Vagina (tissue), 2 donors: ENCODE measurements around the gene IMMP2L.
"Not testable (repeated sequence)": the region's sequence is repeated elsewhere in the genome, so short reads cannot be mapped to it uniquely, and the experiment has no call there.

Source experiments
- POLR2A ChIP-seq, 2 donors: fragments of 450-650 bp; IDR thresholded peaks; one replicate each; pipeline ENCODE4 v1.6.1; 2017; ENCODE audit warnings: antibody characterized with exemption in 2 of 2, mild to moderate bottlenecking in 2 of 2, moderate library complexity in 2 of 2
- TF ChIP-seq, protein P1 (sequence below), 3 experiments: fragments of 450-650 bp in 2 of 3; fragments of 200-600 bp in 1 of 3; sonication (generic) in 1 of 3; IDR thresholded peaks; one replicate each; pipeline ENCODE4 v1.5.1; 2017 to 2019; ENCODE audit warnings: antibody characterized with exemption in 3 of 3, mild to moderate bottlenecking in 2 of 3, moderate library complexity in 2 of 3

DNA sequence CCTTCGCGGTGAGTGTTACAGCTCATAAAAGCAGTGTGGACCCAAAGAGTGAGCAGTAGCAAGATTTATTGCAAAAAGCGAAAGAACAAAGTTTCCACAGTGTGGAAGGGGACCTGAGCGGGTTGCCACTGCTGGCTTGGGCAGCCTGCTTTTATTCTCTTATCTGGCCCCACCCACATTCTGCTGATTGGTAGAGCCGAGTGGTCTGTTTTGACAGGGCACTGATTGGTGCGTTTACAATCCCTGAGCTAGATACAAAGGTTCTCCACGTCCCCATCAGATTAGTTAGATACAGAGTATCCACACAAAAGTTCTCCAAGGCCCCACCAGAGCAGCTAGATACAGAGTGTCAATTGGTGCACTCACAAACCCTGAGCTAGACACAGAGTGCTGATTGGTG lies 18.9 kb upstream of the IMMP2L start:
- TF ChIP-seq, protein P1, sequence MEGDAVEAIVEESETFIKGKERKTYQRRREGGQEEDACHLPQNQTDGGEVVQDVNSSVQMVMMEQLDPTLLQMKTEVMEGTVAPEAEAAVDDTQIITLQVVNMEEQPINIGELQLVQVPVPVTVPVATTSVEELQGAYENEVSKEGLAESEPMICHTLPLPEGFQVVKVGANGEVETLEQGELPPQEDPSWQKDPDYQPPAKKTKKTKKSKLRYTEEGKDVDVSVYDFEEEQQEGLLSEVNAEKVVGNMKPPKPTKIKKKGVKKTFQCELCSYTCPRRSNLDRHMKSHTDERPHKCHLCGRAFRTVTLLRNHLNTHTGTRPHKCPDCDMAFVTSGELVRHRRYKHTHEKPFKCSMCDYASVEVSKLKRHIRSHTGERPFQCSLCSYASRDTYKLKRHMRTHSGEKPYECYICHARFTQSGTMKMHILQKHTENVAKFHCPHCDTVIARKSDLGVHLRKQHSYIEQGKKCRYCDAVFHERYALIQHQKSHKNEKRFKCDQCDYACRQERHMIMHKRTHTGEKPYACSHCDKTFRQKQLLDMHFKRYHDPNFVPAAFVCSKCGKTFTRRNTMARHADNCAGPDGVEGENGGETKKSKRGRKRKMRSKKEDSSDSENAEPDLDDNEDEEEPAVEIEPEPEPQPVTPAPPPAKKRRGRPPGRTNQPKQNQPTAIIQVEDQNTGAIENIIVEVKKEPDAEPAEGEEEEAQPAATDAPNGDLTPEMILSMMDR (IDR thresholded peaks at IDR 0.05), result not testable (repeated sequence)
- TF ChIP-seq POLR2A (IDR thresholded peaks at IDR 0.05), result not testable (repeated sequence)
